Skeletal muscle satellite cell (primary cell): ENCODE measurements around the gene LMNTD1.

Experiments
- H3K27me3 ChIP-seq: 2 replicates; pipeline ENCODE4 v1.7.0; 2013; ENCODE audit warnings: low read length; ENCODE audit not compliant: control insufficient read depth, insufficient read depth
- H3K36me3 ChIP-seq: 2 replicates; pipeline ENCODE4 v1.7.0; 2013; ENCODE audit warnings: mild to moderate bottlenecking, control low read depth, low read length; ENCODE audit not compliant: insufficient read depth
- H3K4me1 ChIP-seq: 2 replicates; pipeline ENCODE4 v1.7.0; 2013; ENCODE audit warnings: low read length; ENCODE audit not compliant: control insufficient read depth, insufficient read depth
- H3K4me2 ChIP-seq: 2 replicates; pipeline ENCODE4 v1.7.0; 2013; ENCODE audit warnings: mild to moderate bottlenecking, low read length
- H3K4me3 ChIP-seq: 2 replicates; pipeline ENCODE4 v1.7.0; 2013; ENCODE audit warnings: low read length
- H3K9ac ChIP-seq: 2 replicates; pipeline ENCODE4 v1.7.0; 2013; ENCODE audit warnings: mild to moderate bottlenecking, low read depth, low read length, moderate library complexity
- H3K9me3 ChIP-seq: replicated peaks from 2 replicates; pipeline ENCODE4 v1.7.0; 2013; ENCODE audit warnings: mild to moderate bottlenecking, control low read depth, low read length

Gene LMNTD1

GRCh38 chr12:25482625-25483024, 70.5 kb downstream of the LMNTD1 start:
- Histone ChIP-seq H3K4me3 (no peak overlapping the region), H3K27me3 (no peaks in the 10 kb centered on the region), H3K9me3 (no peaks in the 10 kb centered on the region), H3K4me1 (no peaks in the 10 kb centered on the region), H3K36me3 (no peaks in the 10 kb centered on the region), H3K4me2 (no peak overlapping the region), H3K9ac (no peak overlapping the region)

DNA sequence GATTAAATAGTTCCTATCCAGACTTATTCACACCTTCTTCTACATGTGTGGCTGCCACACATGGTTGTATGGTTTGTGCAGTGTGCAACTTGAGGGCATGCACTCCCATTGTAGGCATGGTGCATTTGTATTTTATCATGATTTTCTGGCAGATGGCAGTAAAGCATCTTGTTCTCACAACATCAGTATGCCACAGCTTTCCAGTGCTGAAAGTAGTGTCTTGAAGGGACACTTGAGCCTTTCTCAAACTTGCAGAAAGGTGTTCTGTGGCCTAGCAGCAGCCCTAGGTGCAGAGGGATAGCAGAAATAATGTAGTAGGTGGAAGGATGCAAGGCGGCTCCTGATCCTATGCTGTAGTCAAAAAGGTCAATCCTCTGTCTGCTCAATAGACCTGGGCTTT, 72.9 kb downstream of the LMNTD1 start:
- Histone ChIP-seq H3K4me2 (no peak overlapping the region), H3K9ac (no peak overlapping the region), H3K4me3 (no peak overlapping the region), H3K27me3 (no peaks in the 10 kb centered on the region), H3K9me3 (no peaks in the 10 kb centered on the region), H3K4me1 (no peaks in the 10 kb centered on the region), H3K36me3 (no peaks in the 10 kb centered on the region)

- Histone ChIP-seq H3K27me3 (no peaks in the 10 kb centered on the region), H3K9me3 (no peaks in the 10 kb centered on the region), H3K9ac (no peak overlapping the region), H3K4me1 (no peaks in the 10 kb centered on the region), H3K36me3 (no peaks in the 10 kb centered on the region), H3K4me3 (no peak overlapping the region), H3K4me2 (no peak overlapping the region)
Observed at GRCh38 chr12:25477217-25477616, 75.9 kb downstream of the LMNTD1 start.

- Histone ChIP-seq H3K9ac (no peak overlapping the region), H3K27me3 (no peaks in the 10 kb centered on the region), H3K9me3 (no peaks in the 10 kb centered on the region), H3K4me1 (no peaks in the 10 kb centered on the region), H3K36me3 (no peaks in the 10 kb centered on the region), H3K4me3 (no peak overlapping the region), H3K4me2 (no peak overlapping the region)
Observed at GRCh38 chr12:25472453-25472852, 80.6 kb downstream of the LMNTD1 start.

DNA sequence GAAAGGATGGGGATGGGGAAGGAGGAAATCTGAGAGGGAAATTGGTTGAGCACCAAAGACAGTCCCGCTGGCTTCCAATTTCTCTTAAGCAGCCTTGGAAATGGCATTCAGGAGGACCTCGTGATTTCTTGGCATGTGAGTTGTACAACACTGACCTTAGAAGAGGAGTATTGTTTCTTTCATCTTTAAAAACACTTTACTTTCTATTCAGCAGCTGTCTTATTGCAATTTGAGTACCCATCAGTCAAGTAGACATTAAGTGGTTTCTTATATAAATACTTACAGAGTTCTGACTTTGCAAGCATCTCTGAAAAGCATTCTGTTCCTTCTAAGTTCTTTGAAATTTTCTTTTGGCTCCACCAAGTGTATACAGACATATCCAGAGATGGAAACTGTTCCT, 83.2 kb downstream of the LMNTD1 start:
- H3K9me3 ChIP-seq = no peaks in the 10 kb centered on the region
- no peaks in the 10 kb centered on the region for H3K27me3 ChIP-seq
- H3K4me3 ChIP-seq = no peak overlapping the region
- H3K4me1 ChIP-seq = no peaks in the 10 kb centered on the region
- H3K36me3 ChIP-seq = no peaks in the 10 kb centered on the region
- no peak overlapping the region for H3K9ac ChIP-seq
- H3K4me2 ChIP-seq = no peak overlapping the region

- Histone ChIP-seq H3K4me2 (no peak overlapping the region), H3K27me3 (no peaks in the 10 kb centered on the region), H3K4me1 (no peaks in the 10 kb centered on the region), H3K9me3 (no peaks in the 10 kb centered on the region), H3K4me3 (no peak overlapping the region), H3K9ac (no peak overlapping the region), H3K36me3 (no peaks in the 10 kb centered on the region)
Observed at GRCh38 chr12:25469368-25469767, 83.7 kb downstream of the LMNTD1 start.

DNA sequence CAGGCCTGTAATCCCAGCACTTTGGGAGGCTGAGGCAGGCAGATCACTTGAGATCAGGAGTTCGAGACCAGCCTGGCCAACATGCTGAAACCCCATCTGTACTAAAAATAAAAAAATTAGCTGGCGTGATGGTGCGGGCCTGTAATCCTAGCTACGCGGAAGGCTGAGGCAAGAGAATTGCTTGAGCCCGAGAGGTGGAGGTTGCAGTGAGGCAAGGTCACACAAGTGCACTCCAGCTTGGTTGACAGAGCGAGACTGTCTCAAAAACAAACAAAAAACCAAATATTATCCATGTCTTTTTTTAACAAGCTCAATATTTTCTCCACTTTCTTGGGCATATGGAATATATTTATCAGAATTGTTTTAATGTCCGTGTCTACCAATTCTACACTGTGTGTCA, 89.6 kb downstream of the LMNTD1 start:
- Histone ChIP-seq H3K9me3 (no peaks in the 10 kb centered on the region), H3K27me3 (no peaks in the 10 kb centered on the region), H3K9ac (no peak overlapping the region), H3K4me3 (no peak overlapping the region), H3K4me2 (no peak overlapping the region), H3K4me1 (peaks cover 5% of the 10 kb centered on the region), H3K36me3 (no peaks in the 10 kb centered on the region)

DNA sequence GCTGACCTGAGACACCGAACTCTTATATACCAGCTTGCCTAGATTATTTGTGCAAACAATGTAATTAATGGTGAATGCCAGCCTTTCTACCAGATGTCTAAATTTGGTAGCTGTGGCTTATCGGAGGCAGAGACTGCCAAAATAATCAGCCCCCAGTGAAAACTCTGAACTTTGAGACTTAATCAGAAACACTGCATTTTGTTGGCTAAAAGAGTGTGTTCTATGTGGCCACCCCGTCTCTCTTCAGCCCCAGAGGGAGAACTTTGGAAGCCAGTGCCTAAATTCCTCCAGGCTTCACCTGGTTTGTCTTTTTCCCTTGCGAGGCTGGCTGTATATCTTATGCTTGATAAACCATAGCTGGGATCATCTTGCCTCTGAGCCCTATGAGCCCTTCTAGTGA, 90.1 kb downstream of the LMNTD1 start:
- H3K4me3 ChIP-seq = no peak overlapping the region
- no peaks in the 10 kb centered on the region for H3K27me3 ChIP-seq
- H3K4me1 ChIP-seq = peaks cover 10% of the 10 kb centered on the region
- H3K9ac ChIP-seq = no peak overlapping the region
- no peaks in the 10 kb centered on the region for H3K36me3 ChIP-seq
- no peak overlapping the region for H3K4me2 ChIP-seq
- no peaks in the 10 kb centered on the region for H3K9me3 ChIP-seq

- peaks cover 16% of the 10 kb centered on the region for H3K4me1 ChIP-seq
- no peaks in the 10 kb centered on the region for H3K9me3 ChIP-seq
- no peak overlapping the region for H3K4me2 ChIP-seq
- no peaks in the 10 kb centered on the region for H3K36me3 ChIP-seq
- no peaks in the 10 kb centered on the region for H3K27me3 ChIP-seq
- H3K9ac ChIP-seq = no peak overlapping the region
- H3K4me3 ChIP-seq = no peak overlapping the region
Observed at GRCh38 chr12:25459541-25459951, 93.5 kb downstream of the LMNTD1 start.

- H3K9me3 ChIP-seq = no peaks in the 10 kb centered on the region
- peak overlapping the region; percentile 27 for H3K9ac ChIP-seq
- peak overlapping the region; percentile 39 for H3K4me3 ChIP-seq
- no peaks in the 10 kb centered on the region for H3K36me3 ChIP-seq
- no peaks in the 10 kb centered on the region for H3K27me3 ChIP-seq
- H3K4me2 ChIP-seq = peak overlapping the region; percentile 67
- peaks cover 16% of the 10 kb centered on the region for H3K4me1 ChIP-seq
Observed at GRCh38 chr12:25458047-25458552, 95.0 kb downstream of the LMNTD1 start.

DNA sequence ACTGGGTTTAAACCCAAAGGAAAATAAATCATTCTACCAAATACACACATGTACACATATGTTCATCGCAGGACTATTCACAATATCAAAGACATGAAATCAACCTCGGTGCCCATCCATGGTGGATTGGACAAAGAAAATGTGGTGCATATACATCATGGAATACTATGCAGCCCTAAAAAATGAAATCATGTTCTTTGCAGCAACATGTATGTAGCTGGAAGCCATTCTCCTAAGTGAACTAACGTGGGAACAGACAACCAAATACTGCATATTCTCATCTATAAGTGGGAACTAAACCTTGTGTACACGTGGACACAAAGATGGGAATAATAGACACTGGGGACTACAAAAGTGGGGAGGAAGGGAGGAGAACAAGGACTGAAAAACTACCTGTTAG, 96.6 kb downstream of the LMNTD1 start:
- Histone ChIP-seq H3K9me3 (no peaks in the 10 kb centered on the region), H3K4me3 (no peak overlapping the region), H3K4me1 (peaks cover 16% of the 10 kb centered on the region)

DNA sequence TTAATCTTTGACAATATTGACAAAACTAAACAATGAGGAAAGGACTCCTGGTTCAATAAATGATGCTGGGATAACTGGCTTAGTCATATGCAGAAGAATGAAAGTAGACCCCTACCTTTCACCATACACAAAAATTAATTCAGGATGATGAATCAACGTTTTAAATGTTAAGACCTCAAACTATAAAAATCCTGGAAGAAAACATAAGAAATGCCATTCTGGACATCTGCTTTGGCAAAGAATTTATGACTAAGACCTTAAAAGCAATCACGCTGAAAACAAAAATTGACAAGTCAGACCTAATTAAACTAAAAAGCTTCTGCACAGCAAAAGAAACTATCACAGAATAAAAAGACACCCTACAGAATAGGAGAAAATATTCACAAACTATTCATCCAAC, 97.4 kb downstream of the LMNTD1 start:
- no peaks in the 10 kb centered on the region for H3K36me3 ChIP-seq
- no peak overlapping the region for H3K9ac ChIP-seq
- H3K27me3 ChIP-seq = no peaks in the 10 kb centered on the region
- peaks cover 16% of the 10 kb centered on the region for H3K4me1 ChIP-seq
- no peak overlapping the region for H3K4me3 ChIP-seq
- no peaks in the 10 kb centered on the region for H3K9me3 ChIP-seq
- no peak overlapping the region for H3K4me2 ChIP-seq

More for the DNA sequence above, 96.6 kb downstream of the LMNTD1 start:
- no peaks in the 10 kb centered on the region for H3K27me3 ChIP-seq
- H3K4me2 ChIP-seq = no peak overlapping the region
- H3K9ac ChIP-seq = no peak overlapping the region
- H3K36me3 ChIP-seq = no peaks in the 10 kb centered on the region
